SK-N-SH (cell line): ENCODE data around the gene NBEAL1.

Experiments used
- CTCF ChIP-seq: fragments of 200-600 bp; sonication (generic); IDR thresholded peaks from 2 replicates; pipeline ENCODE4 v1.6.1; 2017; ENCODE audit warnings: antibody characterized with exemption, mild to moderate bottlenecking, moderate library complexity
- EP300 ChIP-seq, 2 experiments: IDR thresholded peaks; 2 replicates each; pipeline versions ENCODE4 v1.4.0 to v1.6.1; 2012; ENCODE audit warnings: borderline replicate concordance in 1 of 2, low read depth in 1 of 2, low read length in 1 of 2
- GATA2 ChIP-seq: sonication (generic); formaldehyde crosslinking; IDR thresholded peaks from 2 replicates; pipeline ENCODE4 v1.5.0; 2020; ENCODE audit warnings: mild to moderate bottlenecking, missing genetic modification reagents
- IRF3 ChIP-seq: fragments of 150-350 bp; IDR thresholded peaks from 2 replicates; pipeline ENCODE4 v1.6.1; 2016; ENCODE audit warnings: mild to moderate bottlenecking, low read depth, low read length
- POLR2AphosphoS5 ChIP-seq: IDR thresholded peaks from 2 replicates; pipeline ENCODE4 v1.6.1; 2012; ENCODE audit warnings: low read depth, low read length
- RCOR1 ChIP-seq: fragments of 150-350 bp; IDR thresholded peaks from 2 replicates; pipeline ENCODE4 v1.6.1; 2017; ENCODE audit warnings: antibody characterized with exemption, low read length
- RXRA ChIP-seq: IDR thresholded peaks from 2 replicates; pipeline ENCODE4 v1.4.0; 2012; ENCODE audit warnings: low read depth, mild to moderate bottlenecking, borderline replicate concordance
- TAF1 ChIP-seq: IDR thresholded peaks from 2 replicates; pipeline ENCODE4 v1.6.1; 2012; ENCODE audit warnings: low read depth, mild to moderate bottlenecking, low read length, moderate library complexity, borderline replicate concordance
- TEAD4 ChIP-seq: IDR thresholded peaks from 2 replicates; pipeline ENCODE4 v1.4.0; 2012; ENCODE audit warnings: mild to moderate bottlenecking, borderline replicate concordance; ENCODE audit not compliant: insufficient read depth
- YY1 ChIP-seq: IDR thresholded peaks from 2 replicates; pipeline ENCODE4 v1.4.0; 2012; ENCODE audit warnings: low read depth, mild to moderate bottlenecking

- TF ChIP-seq IRF3 (no peak), TEAD4 (no peak), EP300 (IDR thresholded peaks at IDR 0.05; ENCODE audit: borderline replicate concordance in 1 of 2, low read depth in 1 of 2, low read length in 1 of 2) (no peak), TAF1 (no peak), YY1 (no peak), GATA2 (CRISPR knock-in tag) (no peak), CTCF (no peak), POLR2AphosphoS5 (no peak), RCOR1 (no peak), RXRA (no peak)
These were observed 128.7 kb downstream of the NBEAL1 start for GRCh38 chr2:203143391-203143790.
